Mesothelial cell of epicardium (in vitro differentiated cells): ENCODE measurements around the gene LRRC74A. TPM values are rescaled to one million over a fixed set of nuclear protein-coding genes. Genes with fewer than 3 reads are reported as not detected.

ENCODE experiments used
- DNase-seq, 2 experiments: peaks; one replicate each; pipeline ENCODE4 v3.0.0; 2021; ENCODE audit warnings: low spot score in 2 of 2; ENCODE audit not compliant: unreplicated experiment in 2 of 2
- H3K27ac Mint-ChIP-seq: 2 replicates; pipeline ENCODE4 v1.8.0; 2021; ENCODE audit warnings: mixed read lengths
- H3K27me3 Mint-ChIP-seq: 2 replicates; pipeline ENCODE4 v1.8.0; 2021; ENCODE audit warnings: low read depth, mixed read lengths
- H3K36me3 Mint-ChIP-seq: 2 replicates; pipeline ENCODE4 v1.8.0; 2021; ENCODE audit warnings: mixed read lengths
- H3K4me1 Mint-ChIP-seq: 2 replicates; pipeline ENCODE4 v1.8.0; 2021; ENCODE audit warnings: mixed read lengths
- H3K4me3 Mint-ChIP-seq: 2 replicates; pipeline ENCODE4 v1.8.0; 2021; ENCODE audit warnings: mild to moderate bottlenecking, moderate library complexity, mixed read lengths
- H3K9me3 Mint-ChIP-seq: 2 replicates; pipeline ENCODE4 v1.8.0; 2021; ENCODE audit warnings: mixed read lengths
- total RNA-seq: library from RNA; stranded (reverse); gene quantifications from 3 replicates; pipeline ENCODE4 v1.2.1, GENCODE V29; 2021
- TF ChIP-seq, protein P1 (sequence below): fragments of 200-600 bp; sonication (generic); IDR thresholded peaks from one replicate; pipeline ENCODE4 v1.5.0; 2021; ENCODE audit warnings: antibody characterized with exemption; ENCODE audit not compliant: unreplicated experiment

Gene LRRC74A
- total RNA-seq, 1 donor from 2014 or later: not detected

DNA sequence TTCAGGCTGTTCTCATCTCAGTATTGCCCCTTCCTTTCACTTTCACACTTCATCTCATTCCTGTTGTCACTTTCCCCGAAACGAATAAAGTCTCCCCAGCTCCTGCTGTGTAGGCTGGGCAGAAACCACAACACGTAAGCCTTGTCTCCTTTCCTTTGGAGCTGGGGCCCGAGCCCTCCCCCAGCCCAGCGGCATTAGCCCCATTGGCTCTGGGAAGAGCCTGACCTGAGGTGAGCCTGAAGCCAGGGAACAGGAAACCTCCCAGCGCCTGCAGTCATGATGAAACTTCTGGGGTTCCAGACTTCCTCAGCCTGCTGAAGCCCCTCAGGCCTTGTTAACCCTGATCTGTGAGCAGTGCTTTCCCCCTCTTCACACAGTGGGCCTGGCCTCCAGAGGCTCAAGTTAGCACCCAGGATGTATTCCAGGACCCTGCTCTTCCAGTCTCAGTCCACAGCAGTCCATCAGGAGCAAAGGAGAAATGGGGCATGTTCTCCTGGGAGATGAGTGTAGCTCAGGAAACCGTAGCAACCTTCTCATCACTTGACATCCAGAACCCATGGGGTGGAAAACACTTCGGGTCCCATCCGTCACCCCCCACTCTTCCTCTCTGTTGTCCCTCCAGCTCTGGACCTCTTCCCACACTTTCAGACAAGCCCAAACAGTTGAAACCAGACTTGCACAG is 43.2 kb upstream of the LRRC74A start:
- TF ChIP-seq, protein P1, sequence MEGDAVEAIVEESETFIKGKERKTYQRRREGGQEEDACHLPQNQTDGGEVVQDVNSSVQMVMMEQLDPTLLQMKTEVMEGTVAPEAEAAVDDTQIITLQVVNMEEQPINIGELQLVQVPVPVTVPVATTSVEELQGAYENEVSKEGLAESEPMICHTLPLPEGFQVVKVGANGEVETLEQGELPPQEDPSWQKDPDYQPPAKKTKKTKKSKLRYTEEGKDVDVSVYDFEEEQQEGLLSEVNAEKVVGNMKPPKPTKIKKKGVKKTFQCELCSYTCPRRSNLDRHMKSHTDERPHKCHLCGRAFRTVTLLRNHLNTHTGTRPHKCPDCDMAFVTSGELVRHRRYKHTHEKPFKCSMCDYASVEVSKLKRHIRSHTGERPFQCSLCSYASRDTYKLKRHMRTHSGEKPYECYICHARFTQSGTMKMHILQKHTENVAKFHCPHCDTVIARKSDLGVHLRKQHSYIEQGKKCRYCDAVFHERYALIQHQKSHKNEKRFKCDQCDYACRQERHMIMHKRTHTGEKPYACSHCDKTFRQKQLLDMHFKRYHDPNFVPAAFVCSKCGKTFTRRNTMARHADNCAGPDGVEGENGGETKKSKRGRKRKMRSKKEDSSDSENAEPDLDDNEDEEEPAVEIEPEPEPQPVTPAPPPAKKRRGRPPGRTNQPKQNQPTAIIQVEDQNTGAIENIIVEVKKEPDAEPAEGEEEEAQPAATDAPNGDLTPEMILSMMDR: no peak
- Mint-ChIP-seq H3K36me3 (peaks cover 19% of the 10 kb centered on the region), H3K9me3 (no peaks in the 10 kb centered on the region), H3K4me1 (peaks cover 17% of the 10 kb centered on the region), H3K4me3 (no peak overlapping the region), H3K27me3 (no peaks in the 10 kb centered on the region), H3K27ac (peak overlapping the region; percentile 41)
- DNase-seq: peak in 1 of 2 experiments; percentile 22

DNA sequence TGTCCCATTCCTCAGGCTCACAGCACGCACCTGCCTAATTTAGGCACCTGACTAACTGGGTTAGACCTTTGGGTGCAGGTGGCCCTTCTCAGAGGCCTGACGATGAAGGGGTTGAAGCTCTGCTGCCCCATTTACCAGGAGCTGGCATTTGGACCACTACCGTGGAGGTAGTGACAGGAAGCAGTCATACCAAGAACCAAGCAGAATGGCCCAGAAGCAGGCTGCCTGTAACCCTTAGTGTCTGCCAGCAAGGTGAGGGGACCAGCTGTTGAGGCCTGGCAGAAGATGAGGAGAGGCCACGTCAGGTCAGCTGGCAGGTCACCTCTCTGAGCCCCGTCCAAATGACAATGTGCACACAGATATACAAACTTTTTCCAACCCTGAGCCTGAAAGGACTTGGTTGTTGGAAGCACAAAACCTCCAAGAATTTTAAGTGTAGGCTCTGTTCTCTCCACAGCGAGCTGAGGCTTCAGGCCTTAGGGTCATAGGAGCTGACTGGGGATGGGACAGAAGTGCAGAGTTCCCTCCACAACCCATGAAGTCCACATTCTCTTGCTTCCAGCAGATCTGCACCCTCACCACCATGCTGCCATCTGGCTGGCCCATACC is 41.8 kb upstream of the LRRC74A start:
- peak in 1 of 2 experiments; percentile 22 for DNase-seq
- Mint-ChIP-seq H3K9me3 (no peaks in the 10 kb centered on the region), H3K27me3 (no peaks in the 10 kb centered on the region), H3K4me1 (peaks cover 10% of the 10 kb centered on the region), H3K4me3 (no peak overlapping the region), H3K27ac (no peak overlapping the region), H3K36me3 (peaks cover 22% of the 10 kb centered on the region)
- TF ChIP-seq, protein P1: no peak

DNA sequence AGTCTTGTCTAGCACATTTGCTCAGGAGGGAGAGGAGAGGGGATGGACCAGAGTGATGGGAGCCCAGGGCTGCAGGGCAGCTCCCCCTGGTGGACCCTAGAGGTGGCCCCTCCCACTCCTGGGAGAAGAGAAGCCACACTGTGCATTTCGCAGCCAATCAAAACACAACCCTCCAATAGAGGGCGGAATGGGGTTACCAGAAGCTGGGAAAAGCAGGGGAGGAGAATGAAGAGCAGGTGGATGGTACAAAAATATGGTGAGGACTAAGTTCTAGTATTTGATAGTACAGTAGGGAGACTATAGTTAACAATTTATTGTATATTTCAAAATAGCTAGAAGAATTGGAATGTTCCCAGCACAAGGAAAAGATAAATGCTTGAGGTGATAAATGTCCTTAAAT is 41.3 kb upstream of the LRRC74A start:
- Mint-ChIP-seq H3K9me3 (no peaks in the 10 kb centered on the region), H3K4me1 (peaks cover 9% of the 10 kb centered on the region), H3K27me3 (no peaks in the 10 kb centered on the region), H3K36me3 (peaks cover 22% of the 10 kb centered on the region), H3K4me3 (no peak overlapping the region), H3K27ac (no peak overlapping the region)
- TF ChIP-seq, protein P1: peak; percentile 46
- DNase-seq: peak in 1 of 2 experiments; percentile 78

DNA sequence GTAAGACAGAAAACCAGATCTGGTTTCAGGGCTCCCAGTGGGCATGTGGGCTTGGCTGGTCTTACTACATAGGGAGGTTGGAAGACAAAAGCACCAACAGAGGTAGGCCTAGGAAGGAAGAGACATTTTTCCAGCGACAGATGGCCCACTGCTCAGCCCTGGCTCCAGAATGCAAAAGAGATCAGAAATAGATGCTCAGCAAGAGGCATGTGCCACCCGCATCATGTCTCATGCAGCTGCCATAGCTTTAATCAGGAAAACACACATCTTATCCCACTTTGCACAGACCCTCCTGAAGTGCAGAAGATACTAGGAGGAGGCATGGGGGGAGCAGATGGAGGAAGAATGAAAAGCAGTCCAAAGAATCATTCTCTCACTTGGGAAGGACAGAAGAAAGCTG is 39.6 kb upstream of the LRRC74A start:
- peak in 1 of 2 experiments; percentile 16 for DNase-seq

DNA sequence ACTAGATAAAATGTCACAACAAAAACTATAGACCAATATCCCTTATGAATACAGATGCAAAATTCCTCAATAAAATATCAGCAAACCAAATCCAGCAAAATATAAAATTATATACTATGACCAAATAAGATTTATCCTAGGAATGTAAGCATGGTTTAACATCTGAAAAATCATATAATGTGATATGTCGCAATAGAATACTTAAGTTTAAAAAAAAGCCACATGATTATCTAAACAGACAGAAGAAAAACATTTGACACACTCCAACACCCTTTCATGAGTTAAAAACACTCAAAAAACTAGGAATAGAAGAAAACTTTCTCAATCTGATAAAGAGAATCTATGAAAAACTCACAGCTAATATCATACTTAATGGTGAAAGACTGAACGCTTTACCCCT is 33.8 kb upstream of the LRRC74A start:
- no peaks in the 10 kb centered on the region for H3K4me1 Mint-ChIP-seq
- peaks cover 66% of the 10 kb centered on the region for H3K36me3 Mint-ChIP-seq
- no peak for DNase-seq
- H3K27me3 Mint-ChIP-seq: no peaks in the 10 kb centered on the region
- TF ChIP-seq, protein P1: no peak
- no peak overlapping the region for H3K27ac Mint-ChIP-seq
- peaks cover 16% of the 10 kb centered on the region for H3K9me3 Mint-ChIP-seq
- no peak overlapping the region for H3K4me3 Mint-ChIP-seq

More for the DNA sequence above, 39.6 kb upstream of the LRRC74A start:
- H3K27ac Mint-ChIP-seq: no peak overlapping the region
- peaks cover under 1% of the 10 kb centered on the region for H3K9me3 Mint-ChIP-seq
- no peaks in the 10 kb centered on the region for H3K27me3 Mint-ChIP-seq
- TF ChIP-seq, protein P1: no peak
- peaks cover 2% of the 10 kb centered on the region for H3K4me1 Mint-ChIP-seq
- H3K4me3 Mint-ChIP-seq: no peak overlapping the region
- H3K36me3 Mint-ChIP-seq: peaks cover 33% of the 10 kb centered on the region
